Natural killer cell (primary cell): ENCODE data around the gene S100A3. TPM values are rescaled to one million over a fixed set of nuclear protein-coding genes. Genes with fewer than 3 reads are reported as not detected.

Experiments used
- ATAC-seq, 3 donors: fragments of 150-1000 bp in 2 of 3; fragments of 200-7000 bp in 1 of 3; cut with Tn5 transposase; 1 replicate in 1 of 3; 2 replicates in 2 of 3; pipeline ENCODE4 v1.10.0; 2021; ENCODE audit warnings: mild to moderate bottlenecking in 2 of 3, moderate library complexity in 2 of 3
- DNase-seq, 2 donors: peaks; one replicate each; pipeline versions ENCODE4 v3.0.0 to v3.0.0-alpha.2; 2013 to 2021; ENCODE audit warnings: mixed read lengths in 1 of 2
- H3K27ac ChIP-seq: one replicate; pipeline ENCODE4 v1.5.1; 2013; ENCODE audit warnings: mild to moderate bottlenecking, low read length
- H3K27me3 ChIP-seq: one replicate; pipeline ENCODE4 v1.6.1; 2013; ENCODE audit warnings: low read length; ENCODE audit not compliant: control insufficient read depth, insufficient read depth
- H3K36me3 ChIP-seq: one replicate; pipeline ENCODE4 v1.6.1; 2013; ENCODE audit warnings: low read length; ENCODE audit not compliant: control insufficient read depth, insufficient read depth
- H3K4me1 ChIP-seq: one replicate; pipeline ENCODE4 v1.6.1; 2013; ENCODE audit warnings: low read length; ENCODE audit not compliant: control insufficient read depth, insufficient read depth
- H3K4me3 ChIP-seq: one replicate; pipeline ENCODE4 v1.5.1; 2013; ENCODE audit warnings: low read length
- H3K9me3 ChIP-seq: one replicate; pipeline ENCODE4 v1.6.1; 2013; ENCODE audit warnings: low read length; ENCODE audit not compliant: control insufficient read depth, insufficient read depth
- H3K27ac Mint-ChIP-seq, 2 donors: one replicate each; pipeline ENCODE4 v1.8.0; 2022; ENCODE audit warnings: mild to moderate bottlenecking in 2 of 2, mixed read lengths in 2 of 2, moderate library complexity in 1 of 2
- H3K27me3 Mint-ChIP-seq, 2 donors: one replicate each; pipeline ENCODE4 v1.8.0; 2022; ENCODE audit warnings: low read depth in 2 of 2, mixed read lengths in 2 of 2
- H3K36me3 Mint-ChIP-seq: one replicate; pipeline ENCODE4 v1.8.0; 2022; ENCODE audit warnings: mixed read lengths
- H3K4me1 Mint-ChIP-seq, 2 donors: one replicate each; pipeline ENCODE4 v1.8.0; 2022; ENCODE audit warnings: mixed read lengths in 2 of 2
- H3K4me3 Mint-ChIP-seq: one replicate; pipeline ENCODE4 v1.8.0; 2022; ENCODE audit warnings: mild to moderate bottlenecking, moderate library complexity, mixed read lengths
- H3K9me3 Mint-ChIP-seq, 2 donors: one replicate each; pipeline ENCODE4 v1.8.0; 2022; ENCODE audit warnings: mixed read lengths in 2 of 2
- WGBS: methylation state at CpG from one replicate; pipeline ENCODE4 v1.1.7; 2013; ENCODE audit warnings: missing lambda C conversion rate; ENCODE audit not compliant: insufficient coverage; 5-methylcytosine and 5-hydroxymethylcytosine counted together
- intact Hi-C: fragments of 100-400 bp; cut with micrococcal nuclease; formaldehyde crosslinking; loops from one replicate; pipeline ENCODE4 v1.14.2; 2022
- total RNA-seq, 4 donors: library from RNA; stranded (reverse); fragments of 120-200 nt in 1 of 4; gene quantifications; one replicate each; pipeline versions ENCODE4 v1.2.3 to v1.2.4, GENCODE V29; 2013 to 2022
- TF ChIP-seq, protein P1 (sequence below): fragments of 200-600 bp; IDR thresholded peaks from one replicate; pipeline ENCODE4 v1.8.0; 2022; ENCODE audit warnings: antibody characterized with exemption

Gene S100A3
- total RNA-seq, 3 donors from 2014 or later (not counting 1 experiment from before 2014, with no cell fraction given), result not detected

DNA sequence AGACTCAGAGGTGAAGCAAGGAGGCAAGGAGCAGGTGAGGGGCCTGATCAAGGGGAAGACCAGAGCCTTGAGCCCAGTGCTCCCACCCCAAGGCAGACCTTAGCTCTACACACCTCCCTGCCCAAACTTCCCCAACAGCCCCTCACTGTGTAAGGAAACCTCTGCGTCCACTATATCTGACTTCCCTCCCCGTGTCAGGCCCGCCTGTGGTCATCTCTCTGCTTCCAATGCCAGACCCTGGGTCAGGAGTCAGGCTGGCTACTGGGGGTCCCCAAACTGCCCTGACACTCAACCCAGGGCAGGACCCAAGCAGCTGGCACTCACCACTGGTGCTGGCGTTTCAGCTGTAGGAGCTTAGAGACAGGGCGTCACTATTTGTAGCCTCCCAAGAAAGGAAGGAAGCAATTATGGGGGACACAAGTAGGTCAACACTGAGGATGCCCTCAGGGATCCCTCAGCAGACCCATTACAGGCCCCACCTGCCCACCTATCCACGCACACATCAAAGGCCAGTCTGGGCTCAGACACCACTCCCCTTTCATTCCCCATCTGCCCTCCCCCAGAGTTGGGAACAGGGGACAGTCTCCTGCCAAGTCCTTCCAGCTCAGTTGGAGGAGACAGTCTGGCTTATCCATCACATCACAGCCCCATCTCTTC is 811 bp upstream of the S100A3 start:
- Histone ChIP-seq H3K9me3 (no peaks in the 10 kb centered on the region), H3K27ac (no peak overlapping the region), H3K36me3 (no peaks in the 10 kb centered on the region), H3K27me3 (no peaks in the 10 kb centered on the region), H3K4me3 (no peak overlapping the region), H3K4me1 (peaks cover 34% of the 10 kb centered on the region)
- no peak overlapping the region for H3K4me3 Mint-ChIP-seq
- 91% methylated on average over 6 of the region's 6 CpGs for WGBS
- intact Hi-C loops, result no loop called here
- H3K27me3 Mint-ChIP-seq, result peaks cover 0 to 8% of the 10 kb centered on the region in 2 donors
- DNase-seq (no peak), ATAC-seq (no peak)
- peaks cover 18 to 40% of the 10 kb centered on the region in 2 donors for H3K4me1 Mint-ChIP-seq
- H3K27ac Mint-ChIP-seq, result no peak overlapping the region
- TF ChIP-seq, protein P1, sequence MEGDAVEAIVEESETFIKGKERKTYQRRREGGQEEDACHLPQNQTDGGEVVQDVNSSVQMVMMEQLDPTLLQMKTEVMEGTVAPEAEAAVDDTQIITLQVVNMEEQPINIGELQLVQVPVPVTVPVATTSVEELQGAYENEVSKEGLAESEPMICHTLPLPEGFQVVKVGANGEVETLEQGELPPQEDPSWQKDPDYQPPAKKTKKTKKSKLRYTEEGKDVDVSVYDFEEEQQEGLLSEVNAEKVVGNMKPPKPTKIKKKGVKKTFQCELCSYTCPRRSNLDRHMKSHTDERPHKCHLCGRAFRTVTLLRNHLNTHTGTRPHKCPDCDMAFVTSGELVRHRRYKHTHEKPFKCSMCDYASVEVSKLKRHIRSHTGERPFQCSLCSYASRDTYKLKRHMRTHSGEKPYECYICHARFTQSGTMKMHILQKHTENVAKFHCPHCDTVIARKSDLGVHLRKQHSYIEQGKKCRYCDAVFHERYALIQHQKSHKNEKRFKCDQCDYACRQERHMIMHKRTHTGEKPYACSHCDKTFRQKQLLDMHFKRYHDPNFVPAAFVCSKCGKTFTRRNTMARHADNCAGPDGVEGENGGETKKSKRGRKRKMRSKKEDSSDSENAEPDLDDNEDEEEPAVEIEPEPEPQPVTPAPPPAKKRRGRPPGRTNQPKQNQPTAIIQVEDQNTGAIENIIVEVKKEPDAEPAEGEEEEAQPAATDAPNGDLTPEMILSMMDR, result no peak
- no peaks in the 10 kb centered on the region for H3K36me3 Mint-ChIP-seq
- H3K9me3 Mint-ChIP-seq, result no peaks in the 10 kb centered on the region

DNA sequence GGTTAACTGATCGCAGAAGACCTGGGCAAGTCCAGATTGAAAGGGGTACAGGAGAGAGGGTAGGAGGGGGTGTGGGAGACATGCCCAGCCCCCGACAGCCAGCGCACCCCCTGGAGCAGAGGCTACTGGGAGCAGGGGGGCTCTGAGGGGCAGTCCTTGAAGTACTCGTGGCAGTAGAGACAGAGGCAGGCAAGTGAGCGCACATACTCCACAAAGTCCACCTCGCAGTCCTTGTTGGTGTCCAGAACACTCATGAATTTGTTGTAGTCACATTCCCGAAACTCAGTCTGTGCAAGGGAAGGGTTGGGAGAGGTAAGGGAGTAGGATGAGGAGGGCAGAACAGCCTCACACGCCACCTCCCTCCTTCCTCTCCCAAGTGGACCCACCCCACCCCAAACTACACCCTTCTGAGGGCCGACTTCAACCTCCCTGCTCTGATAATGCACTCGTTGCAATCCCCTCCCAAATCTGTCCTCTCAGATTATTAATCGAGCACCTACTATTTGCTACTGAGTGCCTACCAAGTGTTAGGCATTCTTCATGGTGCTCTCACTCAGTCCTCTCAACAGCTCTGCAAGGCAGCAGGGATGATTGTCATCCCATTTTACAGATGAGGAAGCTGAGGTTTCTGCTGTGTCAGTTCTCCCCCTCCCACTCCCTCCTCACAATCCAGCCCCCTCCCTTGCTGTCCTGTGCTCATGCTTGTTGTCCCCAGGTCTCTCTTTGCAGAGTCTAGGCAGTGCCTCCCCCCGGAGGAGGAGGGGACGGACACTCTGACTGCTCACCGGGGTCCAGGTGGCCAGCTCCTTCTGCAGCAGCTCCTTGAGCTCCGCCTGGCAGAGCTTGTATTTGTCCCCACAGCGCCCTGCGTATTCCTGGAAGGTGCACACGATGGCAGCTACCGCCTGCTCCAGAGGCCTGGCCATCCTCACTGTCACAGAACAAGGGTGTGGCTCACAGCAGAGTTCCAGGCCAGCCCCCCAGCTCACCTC is 1.2 kb downstream of the S100A3 start:
- no peak overlapping the region for H3K27ac ChIP-seq
- TF ChIP-seq, protein P1, result no peak
- DNase-seq, result no peak
- Mint-ChIP-seq H3K4me1 (peaks cover 36 to 60% of the 10 kb centered on the region in 2 donors), H3K9me3 (no peaks in the 10 kb centered on the region), H3K27ac (no peak overlapping the region), H3K27me3 (peaks cover 0 to 8% of the 10 kb centered on the region in 2 donors), H3K36me3 (no peaks in the 10 kb centered on the region), H3K4me3 (no peak overlapping the region)
- no peaks in the 10 kb centered on the region for H3K27me3 ChIP-seq
- peaks cover 54% of the 10 kb centered on the region for H3K4me1 ChIP-seq
- 88% methylated on average over 19 of the region's 19 CpGs for WGBS
- no peaks in the 10 kb centered on the region for H3K9me3 ChIP-seq
- intact Hi-C loops, result no loop called here
- H3K4me3 ChIP-seq, result no peak overlapping the region
- H3K36me3 ChIP-seq, result peaks cover 17% of the 10 kb centered on the region
- no peak for ATAC-seq

DNA sequence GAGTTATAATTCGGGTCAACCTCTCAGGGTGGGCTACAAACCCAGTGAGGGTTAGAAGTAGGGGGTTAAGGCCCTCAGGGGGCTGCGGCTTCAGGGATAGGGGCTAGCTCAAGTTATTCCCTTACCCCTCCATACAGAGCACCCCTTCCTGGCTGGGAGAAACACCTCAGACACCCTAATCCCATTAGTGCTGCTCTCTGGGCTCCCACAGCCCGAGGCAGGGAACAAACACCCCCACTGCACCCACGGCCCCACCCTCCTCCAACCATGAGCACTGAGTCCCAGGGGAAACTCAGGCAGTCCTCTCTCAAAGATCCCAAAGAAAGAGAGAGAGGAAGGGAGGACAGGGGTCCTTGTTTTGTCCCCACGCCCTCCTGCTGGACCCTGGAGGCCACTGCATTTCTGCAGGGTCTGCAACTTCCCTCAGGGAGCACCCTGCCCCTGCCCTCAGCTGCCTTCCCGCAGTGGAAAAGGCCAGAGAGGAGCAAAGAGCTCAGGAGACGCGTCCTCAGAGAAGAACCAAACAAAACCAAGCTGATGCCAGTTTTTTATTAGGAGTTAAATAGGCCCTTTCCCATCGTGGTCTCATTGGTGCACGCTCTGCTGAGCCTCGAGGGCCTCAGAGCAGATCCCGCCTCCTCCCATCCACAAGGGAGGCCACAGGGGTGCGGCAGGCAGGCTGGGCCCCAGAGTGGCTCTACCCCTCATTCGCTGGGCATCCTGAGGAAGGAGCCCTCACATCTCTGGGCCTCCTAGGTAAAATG is 2.1 kb downstream of the S100A3 start:
- Histone ChIP-seq H3K27ac (no peak overlapping the region), H3K9me3 (no peaks in the 10 kb centered on the region), H3K4me1 (peaks cover 63% of the 10 kb centered on the region), H3K27me3 (no peaks in the 10 kb centered on the region), H3K36me3 (peaks cover 20% of the 10 kb centered on the region), H3K4me3 (no peak overlapping the region)
- DNase-seq (no peak), ATAC-seq (no peak)
- H3K4me3 Mint-ChIP-seq, result peak overlapping the region; percentile 31
- intact Hi-C loops, result no loop called here
- 82% methylated on average over 12 of the region's 14 CpGs for WGBS
- H3K27ac Mint-ChIP-seq, result peak overlapping the region in 1 of 2 donors; percentile 98
- H3K36me3 Mint-ChIP-seq, result no peaks in the 10 kb centered on the region
- no peaks in the 10 kb centered on the region for H3K9me3 Mint-ChIP-seq
- TF ChIP-seq, protein P1, result no peak
- H3K27me3 Mint-ChIP-seq, result peaks cover 0 to 8% of the 10 kb centered on the region in 2 donors
- peaks cover 41 to 69% of the 10 kb centered on the region in 2 donors for H3K4me1 Mint-ChIP-seq
